SU-DHL-6 (cell line): ENCODE measurements around the gene NUP62.
"Not testable (repeated sequence)": the region's sequence is repeated elsewhere in the genome, so short reads cannot be mapped to it uniquely, and the experiment has no call there.

ENCODE experiments used
- EZH2phosphoT487 ChIP-seq: fragments of 200-600 bp; sonication (generic), shearing (Covaris generic); conservative IDR thresholded peaks from 2 replicates; pipeline ENCODE4 v1.6.1; 2018; ENCODE audit warnings: mild to moderate bottlenecking, antibody characterized with exemption, low read length, moderate library complexity, mixed read lengths
- TF ChIP-seq, protein P1 (sequence below): fragments of 200-600 bp; sonication (generic); IDR thresholded peaks from one replicate; pipeline ENCODE4 v1.5.1; 2017; ENCODE audit warnings: antibody characterized with exemption, mild to moderate bottlenecking, low read length, moderate library complexity; ENCODE audit not compliant: insufficient read depth, poor library complexity, severe bottlenecking

DNA sequence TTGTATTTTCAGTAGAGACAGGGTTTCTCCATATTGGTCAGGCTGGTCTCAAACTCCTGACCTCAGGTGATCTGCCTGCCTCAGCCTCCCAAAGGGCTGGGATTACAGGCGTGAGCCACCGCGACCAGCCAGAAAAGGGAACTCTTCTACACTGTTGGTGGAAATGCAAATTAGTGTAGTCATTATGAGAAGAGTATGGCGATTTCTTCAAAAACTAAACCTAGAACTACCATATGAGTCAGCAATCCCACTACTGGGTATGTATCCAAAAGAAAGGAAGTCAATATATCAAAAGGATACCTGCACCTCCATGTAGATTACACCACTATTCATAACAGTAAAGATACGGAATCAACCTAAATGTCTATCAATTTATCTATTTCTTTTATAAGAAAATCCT lies 15.3 kb upstream of the NUP62 start:
- TF ChIP-seq, protein P1, sequence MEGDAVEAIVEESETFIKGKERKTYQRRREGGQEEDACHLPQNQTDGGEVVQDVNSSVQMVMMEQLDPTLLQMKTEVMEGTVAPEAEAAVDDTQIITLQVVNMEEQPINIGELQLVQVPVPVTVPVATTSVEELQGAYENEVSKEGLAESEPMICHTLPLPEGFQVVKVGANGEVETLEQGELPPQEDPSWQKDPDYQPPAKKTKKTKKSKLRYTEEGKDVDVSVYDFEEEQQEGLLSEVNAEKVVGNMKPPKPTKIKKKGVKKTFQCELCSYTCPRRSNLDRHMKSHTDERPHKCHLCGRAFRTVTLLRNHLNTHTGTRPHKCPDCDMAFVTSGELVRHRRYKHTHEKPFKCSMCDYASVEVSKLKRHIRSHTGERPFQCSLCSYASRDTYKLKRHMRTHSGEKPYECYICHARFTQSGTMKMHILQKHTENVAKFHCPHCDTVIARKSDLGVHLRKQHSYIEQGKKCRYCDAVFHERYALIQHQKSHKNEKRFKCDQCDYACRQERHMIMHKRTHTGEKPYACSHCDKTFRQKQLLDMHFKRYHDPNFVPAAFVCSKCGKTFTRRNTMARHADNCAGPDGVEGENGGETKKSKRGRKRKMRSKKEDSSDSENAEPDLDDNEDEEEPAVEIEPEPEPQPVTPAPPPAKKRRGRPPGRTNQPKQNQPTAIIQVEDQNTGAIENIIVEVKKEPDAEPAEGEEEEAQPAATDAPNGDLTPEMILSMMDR = not testable (repeated sequence)
- not testable (repeated sequence) for TF ChIP-seq EZH2phosphoT487
